Astrocyte (in vitro differentiated cells and primary cell): ENCODE results near the gene NOCT. TPM values are rescaled to one million over a fixed set of nuclear protein-coding genes. Genes with fewer than 3 reads are reported as not detected.
A peak's percentile ranks its signal among the peaks of the same experiment; 100 is the strongest.

Experiments used
- DNase-seq: peaks from one replicate; pipeline ENCODE4 v3.0.0-alpha.2; 2010; ENCODE audit warnings: low read depth
- FAIRE-seq: peaks from 2 replicates; lab custom pipeline; 2011; peaks lifted over from hg19 to GRCh38; lab: Jason Lieb, UNC
- H2AFZ ChIP-seq: 2 replicates; pipeline ENCODE4 v1.6.0; 2012; ENCODE audit warnings: low read depth, low read length, inconsistent platforms
- H3K27ac ChIP-seq: 2 replicates; pipeline ENCODE4 v1.5.1; 2011; ENCODE audit warnings: low read depth, low read length, inconsistent platforms
- H3K27me3 ChIP-seq: 2 replicates; pipeline ENCODE4 v1.6.0; 2011; ENCODE audit warnings: low read length, inconsistent platforms; ENCODE audit not compliant: insufficient read depth
- H3K36me3 ChIP-seq: 2 replicates; pipeline ENCODE4 v1.5.1; 2011; ENCODE audit warnings: low read length, inconsistent platforms; ENCODE audit not compliant: insufficient read depth
- H3K4me1 ChIP-seq: 2 replicates; pipeline ENCODE4 v1.5.1; 2011; ENCODE audit warnings: low read length, inconsistent platforms; ENCODE audit not compliant: insufficient read depth
- H3K4me2 ChIP-seq: 2 replicates; pipeline ENCODE4 v1.6.0; 2012; ENCODE audit warnings: low read length, inconsistent platforms
- H3K4me3 ChIP-seq: 2 replicates; pipeline ENCODE4 v1.5.1; 2011; ENCODE audit warnings: low read depth, mild to moderate bottlenecking, low read length, inconsistent platforms; ENCODE audit not compliant: insufficient read depth
- H3K79me2 ChIP-seq: 2 replicates; pipeline ENCODE4 v1.6.0; 2012; ENCODE audit warnings: mild to moderate bottlenecking, low read length, inconsistent platforms; ENCODE audit not compliant: insufficient read depth
- H3K9ac ChIP-seq: 2 replicates; pipeline ENCODE4 v1.6.0; 2012; ENCODE audit warnings: mild to moderate bottlenecking, low read length, inconsistent platforms
- H3K9me3 ChIP-seq: 2 replicates; pipeline ENCODE4 v1.5.1; 2012; ENCODE audit warnings: low read depth, mild to moderate bottlenecking, low read length, inconsistent platforms; ENCODE audit not compliant: insufficient read depth
- H4K20me1 ChIP-seq: 2 replicates; pipeline ENCODE4 v1.6.0; 2012; ENCODE audit warnings: low read length, inconsistent platforms; ENCODE audit not compliant: insufficient read depth
- H3K27ac Mint-ChIP-seq: one replicate; pipeline ENCODE4 v1.8.0; 2021; ENCODE audit warnings: mild to moderate bottlenecking, mixed read lengths; ENCODE audit not compliant: unreplicated experiment
- H3K27me3 Mint-ChIP-seq: one replicate; pipeline ENCODE4 v1.8.0; 2021; ENCODE audit warnings: low read depth, mixed read lengths; ENCODE audit not compliant: unreplicated experiment
- H3K36me3 Mint-ChIP-seq: one replicate; pipeline ENCODE4 v1.8.0; 2021; ENCODE audit warnings: low read depth, mixed read lengths; ENCODE audit not compliant: unreplicated experiment
- H3K4me1 Mint-ChIP-seq: one replicate; pipeline ENCODE4 v1.8.0; 2021; ENCODE audit warnings: low read depth, mixed read lengths; ENCODE audit not compliant: unreplicated experiment
- H3K4me3 Mint-ChIP-seq: one replicate; pipeline ENCODE4 v1.8.0; 2021; ENCODE audit warnings: mild to moderate bottlenecking, moderate library complexity, mixed read lengths; ENCODE audit not compliant: unreplicated experiment
- H3K9me3 Mint-ChIP-seq: one replicate; pipeline ENCODE4 v1.8.0; 2021; ENCODE audit warnings: mild to moderate bottlenecking, mixed read lengths; ENCODE audit not compliant: unreplicated experiment
- CTCF ChIP-seq: IDR thresholded peaks from 2 replicates; pipeline ENCODE4 v1.5.1; 2011; ENCODE audit warnings: low read depth, mild to moderate bottlenecking, inconsistent platforms, low read length, moderate library complexity; ENCODE audit not compliant: insufficient read depth
- EZH2 ChIP-seq: IDR thresholded peaks from 2 replicates; pipeline ENCODE4 v1.6.1; 2012; ENCODE audit warnings: mild to moderate bottlenecking, low read length, inconsistent platforms; ENCODE audit not compliant: insufficient read depth
- total RNA-seq: library from RNA; stranded (reverse); gene quantifications from 2 replicates; pipeline ENCODE4 v1.2.1, GENCODE V29; 2021

Gene NOCT
- total RNA-seq, 1 donor from 2014 or later: 73.6 TPM

GRCh38 chr4:139085141-139085540, 69.6 kb downstream of the NOCT start:
- Mint-ChIP-seq H3K27ac (peak overlapping the region; percentile 93), H3K36me3 (peaks cover 5% of the 10 kb centered on the region), H3K4me1 (peaks cover 19% of the 10 kb centered on the region), H3K27me3 (no peaks in the 10 kb centered on the region), H3K4me3 (peak overlapping the region; percentile 92), H3K9me3 (no peaks in the 10 kb centered on the region)
- Histone ChIP-seq H3K4me2 (peak overlapping the region; percentile 98), H4K20me1 (peaks cover 19% of the 10 kb centered on the region), H3K27ac (peak overlapping the region; percentile 46), H3K4me1 (peaks cover 14% of the 10 kb centered on the region), H3K36me3 (no peaks in the 10 kb centered on the region), H3K4me3 (peak overlapping the region; percentile 99), H3K79me2 (peaks cover 36% of the 10 kb centered on the region), H3K27me3 (no peaks in the 10 kb centered on the region), H2AFZ (peak overlapping the region; percentile 69), H3K9me3 (no peaks in the 10 kb centered on the region), H3K9ac (peak overlapping the region; percentile 98)
- FAIRE-seq (peak; percentile 80), DNase-seq (peak; percentile 14)
- TF ChIP-seq CTCF (peak; percentile 23), EZH2 (no peak)

DNA sequence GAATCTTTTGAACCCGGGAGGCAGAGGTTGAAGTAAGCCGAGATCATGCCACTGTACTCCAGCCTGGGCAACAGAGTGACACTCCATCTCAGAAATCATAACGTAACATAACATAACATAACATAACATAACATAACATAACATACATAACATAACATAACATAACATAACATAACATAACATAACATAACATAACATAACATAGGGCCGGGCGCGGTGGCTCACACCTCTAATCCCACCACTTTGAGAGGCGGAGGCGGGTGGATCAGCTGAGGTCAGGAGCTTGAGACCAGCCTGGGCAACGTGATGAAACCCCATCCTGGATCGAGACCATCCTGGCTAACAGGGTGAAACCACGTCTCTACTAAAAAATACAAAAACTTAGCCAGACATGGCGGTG, 76.7 kb downstream of the NOCT start:
- H3K4me1 Mint-ChIP-seq: no peaks in the 10 kb centered on the region
- Histone ChIP-seq H3K4me2 (no peak overlapping the region), H2AFZ (no peak overlapping the region), H3K4me3 (no peak overlapping the region), H3K9me3 (no peaks in the 10 kb centered on the region), H3K36me3 (no peaks in the 10 kb centered on the region), H4K20me1 (no peaks in the 10 kb centered on the region), H3K9ac (no peak overlapping the region), H3K79me2 (no peaks in the 10 kb centered on the region), H3K27me3 (no peaks in the 10 kb centered on the region), H3K4me1 (no peaks in the 10 kb centered on the region), H3K27ac (no peak overlapping the region)
- H3K36me3 Mint-ChIP-seq: no peaks in the 10 kb centered on the region
- FAIRE-seq (no peak), DNase-seq (no peak)
- H3K9me3 Mint-ChIP-seq: no peaks in the 10 kb centered on the region
- TF ChIP-seq CTCF: no peak
- TF ChIP-seq EZH2: no peak
- H3K27me3 Mint-ChIP-seq: no peaks in the 10 kb centered on the region
- H3K27ac Mint-ChIP-seq: no peak overlapping the region
- no peak overlapping the region for H3K4me3 Mint-ChIP-seq

Other genes with a start within 250 kb of the NOCT start
- gene ELF2, start 161.4 kb downstream of the NOCT start, total RNA-seq: 23.6 and 25.1 TPM in 2 replicates